Retinal pigment epithelial cell (primary cell): ENCODE data around the gene SMAD4.

Experiments used
- DNase-seq: peaks from one replicate; pipeline ENCODE4 v3.0.0-alpha.2; 2010; ENCODE audit warnings: low read depth
- H3K4me3 ChIP-seq: 2 replicates; pipeline ENCODE4 v1.5.1; 2011; ENCODE audit warnings: mild to moderate bottlenecking, low read length, control low read depth, moderate library complexity
- CTCF ChIP-seq: conservative IDR thresholded peaks from 2 replicates; pipeline ENCODE4 v1.5.1; 2011; ENCODE audit warnings: low read depth, low read length, control low read depth, inconsistent platforms

SMAD4 gene

GRCh38 chr18:51122266-51123045 is 92.4 kb downstream of the SMAD4 start:
- no peak for DNase-seq
- no peak for TF ChIP-seq CTCF
- H3K4me3 ChIP-seq, result no peak overlapping the region

DNA sequence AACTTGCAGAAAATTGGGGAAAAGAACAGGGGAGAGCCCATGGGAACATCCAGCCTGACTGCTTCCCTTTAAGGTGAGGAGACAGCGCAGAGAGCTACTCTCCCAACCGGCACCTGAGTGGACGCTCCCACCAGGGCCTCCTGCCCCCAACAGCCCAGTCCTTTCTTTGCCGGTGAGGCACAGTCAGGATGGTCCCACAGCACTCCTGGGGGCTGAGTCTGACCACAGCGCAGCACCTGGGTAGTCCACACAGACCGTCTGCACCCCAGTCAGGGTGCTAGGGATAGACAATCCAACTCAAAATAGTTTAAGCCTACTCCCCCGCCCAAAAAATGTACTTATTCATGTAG is 93.0 kb downstream of the SMAD4 start:
- TF ChIP-seq CTCF, result no peak
- H3K4me3 ChIP-seq, result no peak overlapping the region
- DNase-seq, result no peak

DNA sequence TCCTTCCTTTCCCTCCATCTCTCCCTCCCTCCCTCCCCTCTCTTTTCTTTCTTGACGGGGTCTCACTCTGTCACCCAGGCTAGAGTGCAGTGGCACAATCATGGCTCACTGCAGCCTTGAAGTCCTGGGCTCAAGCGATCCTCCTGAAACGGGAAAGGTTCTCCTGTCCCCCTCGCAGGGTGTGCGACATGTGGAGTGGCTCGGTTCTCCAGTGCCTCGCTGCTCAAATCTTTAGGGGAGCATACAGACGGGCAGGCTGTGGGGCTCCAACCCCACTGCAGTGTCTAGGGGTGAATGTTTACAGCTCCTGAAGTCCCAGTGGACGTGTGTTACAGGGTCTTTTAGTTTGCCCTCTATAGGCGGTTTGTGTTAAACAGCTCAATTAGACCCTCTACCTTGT is 93.5 kb downstream of the SMAD4 start:
- no peak for TF ChIP-seq CTCF
- no peak overlapping the region for H3K4me3 ChIP-seq
- DNase-seq, result no peak

- TF ChIP-seq CTCF, result no peak
- DNase-seq, result no peak
These were observed 94.0 kb downstream of the SMAD4 start for GRCh38 chr18:51123936-51124486.

DNA sequence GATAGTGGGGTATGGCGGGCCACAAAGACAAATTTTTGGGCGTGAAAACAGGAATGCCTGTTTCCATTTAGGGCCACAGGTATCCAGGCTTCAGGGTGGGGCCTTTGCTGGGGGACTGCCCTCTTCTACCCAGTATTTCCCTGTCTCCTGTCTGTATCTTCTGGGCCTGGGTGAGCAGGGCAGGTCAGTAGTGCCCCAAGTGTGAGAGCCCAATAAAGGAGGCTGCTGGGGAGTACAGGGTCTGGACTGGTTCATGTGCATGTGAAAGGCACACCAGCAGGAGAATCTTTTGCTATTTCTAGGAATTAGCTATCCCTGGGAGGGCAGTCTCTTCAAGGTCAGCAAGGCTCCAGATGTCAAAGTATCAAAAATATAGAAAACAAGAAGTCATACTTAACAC is 96.0 kb downstream of the SMAD4 start:
- DNase-seq, result no peak
- no peak overlapping the region for H3K4me3 ChIP-seq
- TF ChIP-seq CTCF, result no peak

More at GRCh38 chr18:51123936-51124486, 94.0 kb downstream of the SMAD4 start:
- no peak overlapping the region for H3K4me3 ChIP-seq

GRCh38 chr18:51127664-51128063 is 97.7 kb downstream of the SMAD4 start:
- no peak for TF ChIP-seq CTCF
- no peak overlapping the region for H3K4me3 ChIP-seq
- no peak for DNase-seq

DNA sequence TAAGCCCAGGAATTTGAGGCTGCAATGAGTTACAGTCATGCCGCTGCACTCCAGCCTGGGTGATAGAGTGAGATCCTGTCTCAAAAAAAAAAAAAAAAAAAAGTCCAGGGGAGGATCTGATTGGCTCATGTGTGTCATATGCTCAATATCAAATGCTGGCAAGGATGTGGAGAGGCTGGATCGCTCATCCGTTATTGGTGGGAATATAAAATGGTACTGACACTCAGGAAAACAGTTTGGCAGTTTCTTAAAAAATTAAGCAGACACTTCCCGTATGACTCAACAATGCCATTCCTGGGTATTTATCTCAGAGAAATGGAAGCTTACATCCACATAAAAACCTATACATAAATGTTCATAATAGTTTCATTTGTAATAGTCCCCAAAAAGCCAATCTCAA is 98.5 kb downstream of the SMAD4 start:
- no peak for TF ChIP-seq CTCF
- no peak for DNase-seq
- no peak overlapping the region for H3K4me3 ChIP-seq
